ENCODE results near the gene SPEF2. TPM values are rescaled to one million over a fixed set of nuclear protein-coding genes. Genes with fewer than 3 reads are reported as not detected.

The SPEF2 gene
- total and polyA plus RNA-seq, 2 experiments from 2014 or later: 0.17 to 0.21 TPM

GRCh38 chr5:35681911-35682310 is 64.2 kb downstream of the SPEF2 start (continued):
- TF ChIP-seq, protein P1, sequence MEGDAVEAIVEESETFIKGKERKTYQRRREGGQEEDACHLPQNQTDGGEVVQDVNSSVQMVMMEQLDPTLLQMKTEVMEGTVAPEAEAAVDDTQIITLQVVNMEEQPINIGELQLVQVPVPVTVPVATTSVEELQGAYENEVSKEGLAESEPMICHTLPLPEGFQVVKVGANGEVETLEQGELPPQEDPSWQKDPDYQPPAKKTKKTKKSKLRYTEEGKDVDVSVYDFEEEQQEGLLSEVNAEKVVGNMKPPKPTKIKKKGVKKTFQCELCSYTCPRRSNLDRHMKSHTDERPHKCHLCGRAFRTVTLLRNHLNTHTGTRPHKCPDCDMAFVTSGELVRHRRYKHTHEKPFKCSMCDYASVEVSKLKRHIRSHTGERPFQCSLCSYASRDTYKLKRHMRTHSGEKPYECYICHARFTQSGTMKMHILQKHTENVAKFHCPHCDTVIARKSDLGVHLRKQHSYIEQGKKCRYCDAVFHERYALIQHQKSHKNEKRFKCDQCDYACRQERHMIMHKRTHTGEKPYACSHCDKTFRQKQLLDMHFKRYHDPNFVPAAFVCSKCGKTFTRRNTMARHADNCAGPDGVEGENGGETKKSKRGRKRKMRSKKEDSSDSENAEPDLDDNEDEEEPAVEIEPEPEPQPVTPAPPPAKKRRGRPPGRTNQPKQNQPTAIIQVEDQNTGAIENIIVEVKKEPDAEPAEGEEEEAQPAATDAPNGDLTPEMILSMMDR (conservative IDR thresholded peaks at IDR 0.05; ENCODE audit: low read depth in 2 of 2): no peak

GRCh38 chr5:35683466-35683865 is 65.8 kb downstream of the SPEF2 start:
- no peak for ATAC-seq
- TF ChIP-seq REST (IDR thresholded peaks at IDR 0.05; ENCODE audit: unreplicated experiment) (no peak), JUNB (IDR thresholded peaks at IDR 0.05; ENCODE audit: unreplicated experiment) (no peak), ZNF114 (CRISPR knock-in tag; IDR thresholded peaks at IDR 0.05) (no peak), STAT1 (IDR thresholded peaks at IDR 0.05; ENCODE audit: unreplicated experiment) (no peak), POLR2AphosphoS5 (IDR thresholded peaks at IDR 0.05; ENCODE audit: low read depth) (no peak), EZH2 (IDR thresholded peaks at IDR 0.05; ENCODE audit: low read depth, unreplicated experiment) (no peak), ZNF331 (CRISPR knock-in tag; IDR thresholded peaks at IDR 0.05; ENCODE audit: low read depth) (no peak)

DNA sequence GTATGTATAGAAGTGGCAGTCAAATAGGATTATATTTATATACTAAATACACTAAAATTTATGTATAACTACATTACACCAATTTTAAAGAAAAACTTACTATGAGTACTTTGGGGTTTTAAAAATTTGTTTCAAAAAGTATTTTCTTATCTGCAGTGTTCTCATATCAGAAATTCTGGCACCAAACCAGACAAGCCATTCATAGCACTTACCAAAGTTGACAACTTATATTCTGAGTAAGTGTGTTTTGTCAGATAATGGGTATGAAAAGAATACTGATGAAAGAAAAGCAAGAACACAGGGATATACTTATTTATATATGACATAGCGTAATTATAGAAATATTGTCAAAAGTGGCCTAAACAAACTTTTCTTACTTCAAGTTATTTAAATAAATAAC is 67.5 kb downstream of the SPEF2 start:
- Mint-ChIP-seq H3K27me3 (ENCODE audit: insufficient read depth, low read depth, poor library complexity) (no peaks in the 10 kb centered on the region), H3K27ac (no peak overlapping the region), H3K9me3 (no peaks in the 10 kb centered on the region), H3K36me3 (ENCODE audit: low read depth) (no peaks in the 10 kb centered on the region), H3K4me1 (no peaks in the 10 kb centered on the region), H3K4me3 (no peak overlapping the region)
- Histone ChIP-seq H3K27ac (ENCODE audit: low read depth) (no peak overlapping the region), H3K4me2 (no peak overlapping the region), H3K4me3 (no peak overlapping the region), H3F3A (replicated peaks; ENCODE audit: low read depth) (no peaks in the 10 kb centered on the region), H3K9me2 (ENCODE audit: insufficient read depth) (no peaks in the 10 kb centered on the region), H3K27me3 (ENCODE audit: insufficient read depth) (no peaks in the 10 kb centered on the region), H2AFZ (no peak overlapping the region), H3K4me1 (ENCODE audit: insufficient read depth) (no peaks in the 10 kb centered on the region), H3K36me3 (ENCODE audit: insufficient read depth) (no peaks in the 10 kb centered on the region), H3K79me2 (replicated peaks; ENCODE audit: insufficient read depth) (no peaks in the 10 kb centered on the region), H4K20me1 (replicated peaks; ENCODE audit: insufficient read depth) (no peaks in the 10 kb centered on the region)
- ATAC-seq: no peak
- DNase-seq (ENCODE audit: low spot score): no peak
- TF ChIP-seq POLR2AphosphoS5 (IDR thresholded peaks at IDR 0.05; ENCODE audit: low read depth) (no peak), NANOG (IDR thresholded peaks at IDR 0.05; ENCODE audit: borderline replicate concordance) (no peak), JUNB (IDR thresholded peaks at IDR 0.05; ENCODE audit: unreplicated experiment) (no peak), REST (IDR thresholded peaks at IDR 0.05; ENCODE audit: unreplicated experiment) (no peak), EZH2phosphoT487 (IDR thresholded peaks at IDR 0.05; ENCODE audit: unreplicated experiment) (no peak), ZNF331 (CRISPR knock-in tag; IDR thresholded peaks at IDR 0.05; ENCODE audit: low read depth) (no peak), ZNF114 (CRISPR knock-in tag; IDR thresholded peaks at IDR 0.05) (no peak), EZH2 (IDR thresholded peaks at IDR 0.05; ENCODE audit: low read depth, unreplicated experiment) (no peak), STAT1 (IDR thresholded peaks at IDR 0.05; ENCODE audit: unreplicated experiment) (no peak)
- TF ChIP-seq, protein P2, sequence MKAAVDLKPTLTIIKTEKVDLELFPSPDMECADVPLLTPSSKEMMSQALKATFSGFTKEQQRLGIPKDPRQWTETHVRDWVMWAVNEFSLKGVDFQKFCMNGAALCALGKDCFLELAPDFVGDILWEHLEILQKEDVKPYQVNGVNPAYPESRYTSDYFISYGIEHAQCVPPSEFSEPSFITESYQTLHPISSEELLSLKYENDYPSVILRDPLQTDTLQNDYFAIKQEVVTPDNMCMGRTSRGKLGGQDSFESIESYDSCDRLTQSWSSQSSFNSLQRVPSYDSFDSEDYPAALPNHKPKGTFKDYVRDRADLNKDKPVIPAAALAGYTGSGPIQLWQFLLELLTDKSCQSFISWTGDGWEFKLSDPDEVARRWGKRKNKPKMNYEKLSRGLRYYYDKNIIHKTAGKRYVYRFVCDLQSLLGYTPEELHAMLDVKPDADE (IDR thresholded peaks at IDR 0.05): no peak

More at GRCh38 chr5:35683466-35683865, 65.8 kb downstream of the SPEF2 start:
- no peaks in the 10 kb centered on the region for H3K79me2 ChIP-seq (replicated peaks; ENCODE audit: insufficient read depth)
- Mint-ChIP-seq H3K9me3 (no peaks in the 10 kb centered on the region), H3K27me3 (ENCODE audit: insufficient read depth, low read depth, poor library complexity) (no peaks in the 10 kb centered on the region), H3K4me3 (no peak overlapping the region), H3K27ac (no peak overlapping the region), H3K36me3 (ENCODE audit: low read depth) (no peaks in the 10 kb centered on the region), H3K4me1 (no peaks in the 10 kb centered on the region)
- H4K20me1 ChIP-seq (replicated peaks; ENCODE audit: insufficient read depth): no peaks in the 10 kb centered on the region
- no peak overlapping the region for H3K4me3 ChIP-seq
- no peak overlapping the region for H3K27ac ChIP-seq (ENCODE audit: low read depth)
- no peaks in the 10 kb centered on the region for H3F3A ChIP-seq (replicated peaks; ENCODE audit: low read depth)
- H3K27me3 ChIP-seq (ENCODE audit: insufficient read depth): no peaks in the 10 kb centered on the region
- H3K9me2 ChIP-seq (ENCODE audit: insufficient read depth): no peaks in the 10 kb centered on the region
- H3K4me1 ChIP-seq (ENCODE audit: insufficient read depth): no peaks in the 10 kb centered on the region
- H3K36me3 ChIP-seq (ENCODE audit: insufficient read depth): no peaks in the 10 kb centered on the region
- H3K4me2 ChIP-seq: no peak overlapping the region
- H2AFZ ChIP-seq: no peak overlapping the region
- DNase-seq (ENCODE audit: low spot score): no peak
